HL-60 (cell line): ENCODE results near the gene STX1B.

Experiments used
- DNase-seq, 2 experiments: peaks; one replicate each; pipeline ENCODE4 v3.0.0-alpha.2; 2010 to 2020; ENCODE audit warnings: low read depth in 1 of 2, low spot score in 1 of 2
- H3K27ac ChIP-seq: fragments of 250-450 bp; sonication (Bioruptor Pico); replicated peaks from 2 replicates; pipeline ENCODE4 v1.5.1; 2020; ENCODE audit warnings: mild to moderate bottlenecking, moderate library complexity
- H3K27me3 ChIP-seq: fragments of 250-450 bp; sonication (Bioruptor Pico); 2 replicates; pipeline ENCODE4 v1.5.1; 2021; ENCODE audit warnings: mild to moderate bottlenecking, moderate library complexity; ENCODE audit not compliant: insufficient read depth, poor library complexity, severe bottlenecking
- H3K4me3 ChIP-seq: replicated peaks from 2 replicates; pipeline ENCODE4 v1.5.1; 2011; ENCODE audit warnings: mild to moderate bottlenecking, control low read depth, low read length; ENCODE audit not compliant: insufficient read depth
- CTCF ChIP-seq: IDR thresholded peaks from one replicate; pipeline ENCODE4 v1.5.1; 2011; ENCODE audit warnings: low read length, control low read depth, inconsistent platforms; ENCODE audit not compliant: insufficient read depth
- GABPA ChIP-seq: IDR thresholded peaks from 2 replicates; pipeline ENCODE4 v1.6.1; 2012; ENCODE audit warnings: low read depth
- POLR2AphosphoS5 ChIP-seq: IDR thresholded peaks from 2 replicates; pipeline ENCODE4 v1.6.1; 2012; ENCODE audit warnings: low read depth
- REST ChIP-seq: IDR thresholded peaks from 2 replicates; pipeline ENCODE4 v1.6.1; 2012; ENCODE audit warnings: low read depth; ENCODE audit not compliant: insufficient replicate concordance
- SPI1 ChIP-seq: IDR thresholded peaks from 2 replicates; pipeline ENCODE4 v1.6.1; 2012; ENCODE audit warnings: low read depth, mild to moderate bottlenecking, borderline replicate concordance

Gene STX1B

GRCh38 chr16:30992931-30993816, 17.3 kb downstream of the STX1B start:
- Histone ChIP-seq H3K27ac (peak overlapping the region; percentile 78), H3K27me3 (no peaks in the 10 kb centered on the region), H3K4me3 (no peak overlapping the region)
- TF ChIP-seq SPI1 (peak; percentile 58; the same call in 1 of the 2 replicates), CTCF (no peak), GABPA (no peak)
- peak in 1 of 2 experiments; percentile 62 for DNase-seq

- no peak overlapping the region for H3K4me3 ChIP-seq
- peak in 1 of 2 experiments; percentile 23 for DNase-seq
- H3K27ac ChIP-seq = peak overlapping the region; percentile 78
- no peak for TF ChIP-seq GABPA
- TF ChIP-seq POLR2AphosphoS5 = no peak
- no peak for TF ChIP-seq REST
- no peak for TF ChIP-seq SPI1
- TF ChIP-seq CTCF = no peak
- H3K27me3 ChIP-seq = no peaks in the 10 kb centered on the region
Observed at GRCh38 chr16:30992276-30992780, 18.1 kb downstream of the STX1B start.

- H3K27me3 ChIP-seq = no peaks in the 10 kb centered on the region
- no peak overlapping the region for H3K27ac ChIP-seq
- no peak overlapping the region for H3K4me3 ChIP-seq
- TF ChIP-seq POLR2AphosphoS5 = no peak
- no peak for TF ChIP-seq REST
- no peak for TF ChIP-seq GABPA
- TF ChIP-seq SPI1 = no peak
- TF ChIP-seq CTCF = no peak
- no peak for DNase-seq
Observed at GRCh38 chr16:30991052-30991451, 19.4 kb downstream of the STX1B start.
